GM21423 (cell line): ENCODE measurements around the gene PRG2.
"Not testable (repeated sequence)": the region's sequence is repeated elsewhere in the genome, so short reads cannot be mapped to it uniquely, and the experiment has no call there.

Experiments used
- ATAC-seq: cut with Tn5 transposase; IDR thresholded peaks from one replicate; pipeline ENCODE4 v1.9.1; 2021; ENCODE audit warnings: mild to moderate bottlenecking, moderate library complexity; ENCODE audit not compliant: unreplicated experiment

PRG2 gene

GRCh38 chr11:57370251-57370650 lies 20.2 kb downstream of the PRG2 start:
- no peak for ATAC-seq

GRCh38 chr11:57368845-57369232 lies 21.6 kb downstream of the PRG2 start:
- no peak for ATAC-seq

GRCh38 chr11:57368106-57368844 lies 22.2 kb downstream of the PRG2 start:
- ATAC-seq: no peak

- no peak for ATAC-seq
Measured at GRCh38 chr11:57364851-57365660, 25.4 kb downstream of the PRG2 start.

GRCh38 chr11:57363131-57364080 lies 27.0 kb downstream of the PRG2 start:
- no peak for ATAC-seq

GRCh38 chr11:57361926-57362325 lies 28.5 kb downstream of the PRG2 start:
- no peak for ATAC-seq

GRCh38 chr11:57361420-57361819 lies 29.0 kb downstream of the PRG2 start:
- not testable (repeated sequence) for ATAC-seq

- no peak for ATAC-seq
Measured at GRCh38 chr11:57360991-57361390, 29.5 kb downstream of the PRG2 start.

GRCh38 chr11:57359896-57360690 lies 30.4 kb downstream of the PRG2 start:
- no peak for ATAC-seq

- ATAC-seq: no peak
Measured at GRCh38 chr11:57359396-57359795, 31.1 kb downstream of the PRG2 start.

GRCh38 chr11:57358991-57359390 lies 31.5 kb downstream of the PRG2 start:
- no peak for ATAC-seq

GRCh38 chr11:57358543-57358961 lies 31.9 kb downstream of the PRG2 start:
- no peak for ATAC-seq

- no peak for ATAC-seq
Measured at GRCh38 chr11:57357856-57358255, 32.6 kb downstream of the PRG2 start.

GRCh38 chr11:57357310-57357709 lies 33.1 kb downstream of the PRG2 start:
- no peak for ATAC-seq

GRCh38 chr11:57356268-57356667 lies 34.2 kb downstream of the PRG2 start:
- ATAC-seq: no peak

- no peak for ATAC-seq
Measured at GRCh38 chr11:57354699-57355098, 35.8 kb downstream of the PRG2 start.

GRCh38 chr11:57353852-57354251 lies 36.6 kb downstream of the PRG2 start:
- no peak for ATAC-seq

- ATAC-seq: no peak
Measured at GRCh38 chr11:57353446-57353845, 37.0 kb downstream of the PRG2 start.

- ATAC-seq: no peak
Measured at GRCh38 chr11:57353036-57353435, 37.4 kb downstream of the PRG2 start.
